ENCODE measurements around the gene TOX4.

DNA sequence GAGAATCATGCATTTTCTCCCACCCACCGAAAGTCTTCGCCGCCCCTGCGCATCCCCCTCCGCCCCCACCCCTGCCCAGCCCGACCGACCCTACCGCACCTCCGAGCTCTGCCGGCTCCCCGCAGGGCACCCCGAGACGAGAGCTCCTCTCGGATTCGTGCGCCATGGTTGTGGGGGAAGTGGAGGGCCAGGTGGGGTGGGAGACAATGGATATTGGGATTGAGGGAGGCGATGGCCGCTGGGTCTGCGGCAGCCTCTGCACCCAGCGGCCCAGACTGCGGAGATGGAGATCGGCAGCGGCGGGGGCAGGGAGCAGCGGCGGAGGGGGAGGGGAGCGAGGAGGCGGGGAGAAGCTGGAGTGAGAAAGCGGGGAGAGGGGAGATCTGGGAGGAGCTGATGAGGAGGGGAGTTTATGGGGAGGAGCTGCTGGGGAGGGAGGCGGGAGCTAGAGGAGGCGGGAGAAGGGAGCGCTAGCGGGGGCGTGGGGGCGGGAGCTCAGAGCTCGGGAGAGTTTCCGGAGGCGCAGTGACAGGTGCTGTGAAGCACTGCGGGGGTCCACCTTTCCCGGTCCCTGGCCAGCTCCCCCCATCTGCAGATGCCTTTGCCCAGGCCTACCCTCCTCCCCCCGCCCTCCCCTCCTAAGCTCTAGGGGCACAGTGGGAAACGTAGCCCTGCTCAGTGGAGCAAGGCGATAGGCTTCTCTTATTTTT lies 49.1 kb downstream of the TOX4 start, which contains the start of gene SALL2:
- TF ChIP-seq POLR2A (IDR thresholded peaks at IDR 0.05; ENCODE audit: extremely low read depth, insufficient read length): no peak
- TF ChIP-seq, protein P1, sequence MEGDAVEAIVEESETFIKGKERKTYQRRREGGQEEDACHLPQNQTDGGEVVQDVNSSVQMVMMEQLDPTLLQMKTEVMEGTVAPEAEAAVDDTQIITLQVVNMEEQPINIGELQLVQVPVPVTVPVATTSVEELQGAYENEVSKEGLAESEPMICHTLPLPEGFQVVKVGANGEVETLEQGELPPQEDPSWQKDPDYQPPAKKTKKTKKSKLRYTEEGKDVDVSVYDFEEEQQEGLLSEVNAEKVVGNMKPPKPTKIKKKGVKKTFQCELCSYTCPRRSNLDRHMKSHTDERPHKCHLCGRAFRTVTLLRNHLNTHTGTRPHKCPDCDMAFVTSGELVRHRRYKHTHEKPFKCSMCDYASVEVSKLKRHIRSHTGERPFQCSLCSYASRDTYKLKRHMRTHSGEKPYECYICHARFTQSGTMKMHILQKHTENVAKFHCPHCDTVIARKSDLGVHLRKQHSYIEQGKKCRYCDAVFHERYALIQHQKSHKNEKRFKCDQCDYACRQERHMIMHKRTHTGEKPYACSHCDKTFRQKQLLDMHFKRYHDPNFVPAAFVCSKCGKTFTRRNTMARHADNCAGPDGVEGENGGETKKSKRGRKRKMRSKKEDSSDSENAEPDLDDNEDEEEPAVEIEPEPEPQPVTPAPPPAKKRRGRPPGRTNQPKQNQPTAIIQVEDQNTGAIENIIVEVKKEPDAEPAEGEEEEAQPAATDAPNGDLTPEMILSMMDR (IDR thresholded peaks at IDR 0.05; ENCODE audit: low read depth, low read length): no peak

Measured in NB4 (cell line).